ENCODE data around the gene GPATCH2L.

The GPATCH2L gene

GRCh38 chr14:76227450-76228050 is 75.8 kb downstream of the GPATCH2L start:
- DNase-seq (ENCODE audit: low read depth, low spot score), result no peak
- in situ Hi-C loops (cut with HindIII; ENCODE audit: low sequenced_read_pairs), result no loop called here
- TF ChIP-seq CTCF (IDR thresholded peaks at IDR 0.05; ENCODE audit: low read depth, low read length), result no peak
- H3K4me3 ChIP-seq (ENCODE audit: low read depth, low read length), result no peak overlapping the region

GRCh38 chr14:76228138-76228537 is 76.4 kb downstream of the GPATCH2L start:
- in situ Hi-C loops (cut with HindIII; ENCODE audit: low sequenced_read_pairs), result no loop called here
- TF ChIP-seq CTCF (IDR thresholded peaks at IDR 0.05; ENCODE audit: low read depth, low read length), result no peak
- DNase-seq (ENCODE audit: low read depth, low spot score), result no peak
- no peak overlapping the region for H3K4me3 ChIP-seq (ENCODE audit: low read depth, low read length)

GRCh38 chr14:76232800-76233199 is 81.1 kb downstream of the GPATCH2L start:
- DNase-seq (ENCODE audit: low read depth, low spot score), result no peak
- in situ Hi-C loops (cut with HindIII; ENCODE audit: low sequenced_read_pairs), result no loop called here
- H3K4me3 ChIP-seq (ENCODE audit: low read depth, low read length), result no peak overlapping the region
- no peak for TF ChIP-seq CTCF (IDR thresholded peaks at IDR 0.05; ENCODE audit: low read depth, low read length)

- no peak for TF ChIP-seq CTCF (IDR thresholded peaks at IDR 0.05; ENCODE audit: low read depth, low read length)
- H3K4me3 ChIP-seq (ENCODE audit: low read depth, low read length), result no peak overlapping the region
- DNase-seq (ENCODE audit: low read depth, low spot score), result no peak
- in situ Hi-C loops (cut with HindIII; ENCODE audit: low sequenced_read_pairs), result no loop called here
Observed at GRCh38 chr14:76235628-76236027, 83.9 kb downstream of the GPATCH2L start.

GRCh38 chr14:76236172-76237130 is 84.7 kb downstream of the GPATCH2L start:
- no peak overlapping the region for H3K4me3 ChIP-seq (ENCODE audit: low read depth, low read length)
- in situ Hi-C loops (cut with HindIII; ENCODE audit: low sequenced_read_pairs), result no loop called here
- no peak for TF ChIP-seq CTCF (IDR thresholded peaks at IDR 0.05; ENCODE audit: low read depth, low read length)
- DNase-seq (ENCODE audit: low read depth, low spot score), result no peak

- in situ Hi-C loops (cut with HindIII; ENCODE audit: low sequenced_read_pairs), result no loop called here
- no peak for DNase-seq (ENCODE audit: low read depth, low spot score)
- no peak for TF ChIP-seq CTCF (IDR thresholded peaks at IDR 0.05; ENCODE audit: low read depth, low read length)
- H3K4me3 ChIP-seq (ENCODE audit: low read depth, low read length), result no peak overlapping the region
Observed at GRCh38 chr14:76237349-76237990, 85.7 kb downstream of the GPATCH2L start.
